Breast epithelium (tissue), 3 donors: Measurements from ENCODE around the gene SLC39A7.

ENCODE experiments used
- POLR2A ChIP-seq: fragments of 450-650 bp; IDR thresholded peaks from one replicate; pipeline ENCODE4 v1.6.1; 2016; ENCODE audit warnings: antibody characterized with exemption, mild to moderate bottlenecking, moderate library complexity
- POLR2AphosphoS5 ChIP-seq, 3 donors: sonication (generic); formaldehyde crosslinking; IDR thresholded peaks; one replicate each; pipeline ENCODE4 v1.6.1; 2017; ENCODE audit warnings: antibody characterized with exemption in 3 of 3
- TF ChIP-seq, protein P1 (sequence below), 3 donors: fragments of 450-650 bp; IDR thresholded peaks; one replicate each; pipeline ENCODE4 v1.5.1; 2016 to 2017; ENCODE audit warnings: antibody characterized with exemption in 3 of 3, mild to moderate bottlenecking in 3 of 3, moderate library complexity in 3 of 3

DNA sequence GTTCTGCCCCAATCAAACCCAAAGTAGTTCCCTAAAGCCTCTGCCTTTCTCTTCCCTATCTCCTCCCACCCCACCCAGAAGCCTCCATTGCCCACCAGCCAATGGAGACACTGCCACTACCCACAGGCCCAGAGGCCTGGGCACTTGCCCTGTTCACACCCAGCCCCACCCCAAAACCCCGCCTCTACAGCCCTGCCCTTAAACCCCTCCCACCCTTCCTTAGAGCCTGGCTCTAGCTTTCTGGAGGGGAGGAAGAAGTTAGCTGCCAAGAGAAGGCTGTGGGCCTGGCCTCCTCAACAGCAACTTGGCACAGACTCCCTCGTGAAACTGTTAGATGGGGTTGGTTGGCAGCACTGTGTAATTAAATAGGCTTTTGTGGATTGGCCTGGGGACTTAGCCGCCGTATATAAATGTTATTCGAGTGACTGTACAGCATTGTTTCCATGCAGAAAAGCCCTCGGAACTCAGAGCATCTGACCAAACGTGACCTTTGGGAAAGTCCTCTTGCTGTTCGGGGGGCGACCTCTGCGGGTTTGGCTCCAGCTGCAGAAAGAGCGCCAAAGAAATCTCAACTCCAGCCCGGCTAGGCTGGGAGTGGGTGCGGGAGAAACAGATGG lies 39.8 kb upstream of the SLC39A7 start:
- TF ChIP-seq, protein P1, sequence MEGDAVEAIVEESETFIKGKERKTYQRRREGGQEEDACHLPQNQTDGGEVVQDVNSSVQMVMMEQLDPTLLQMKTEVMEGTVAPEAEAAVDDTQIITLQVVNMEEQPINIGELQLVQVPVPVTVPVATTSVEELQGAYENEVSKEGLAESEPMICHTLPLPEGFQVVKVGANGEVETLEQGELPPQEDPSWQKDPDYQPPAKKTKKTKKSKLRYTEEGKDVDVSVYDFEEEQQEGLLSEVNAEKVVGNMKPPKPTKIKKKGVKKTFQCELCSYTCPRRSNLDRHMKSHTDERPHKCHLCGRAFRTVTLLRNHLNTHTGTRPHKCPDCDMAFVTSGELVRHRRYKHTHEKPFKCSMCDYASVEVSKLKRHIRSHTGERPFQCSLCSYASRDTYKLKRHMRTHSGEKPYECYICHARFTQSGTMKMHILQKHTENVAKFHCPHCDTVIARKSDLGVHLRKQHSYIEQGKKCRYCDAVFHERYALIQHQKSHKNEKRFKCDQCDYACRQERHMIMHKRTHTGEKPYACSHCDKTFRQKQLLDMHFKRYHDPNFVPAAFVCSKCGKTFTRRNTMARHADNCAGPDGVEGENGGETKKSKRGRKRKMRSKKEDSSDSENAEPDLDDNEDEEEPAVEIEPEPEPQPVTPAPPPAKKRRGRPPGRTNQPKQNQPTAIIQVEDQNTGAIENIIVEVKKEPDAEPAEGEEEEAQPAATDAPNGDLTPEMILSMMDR (IDR thresholded peaks at IDR 0.05) = no peak
- TF ChIP-seq POLR2A (no peak), POLR2AphosphoS5 (IDR thresholded peaks at IDR 0.05) (no peak)
